NB4 (cell line): ENCODE measurements around the gene TRA2B.
"Not testable (repeated sequence)": the region's sequence is repeated elsewhere in the genome, so short reads cannot be mapped to it uniquely, and the experiment has no call there.

ENCODE experiments used
- MYC ChIP-seq: IDR thresholded peaks from 2 replicates; pipeline ENCODE4 v1.6.1; 2011; ENCODE audit warnings: low read depth, low read length
- POLR2A ChIP-seq: IDR thresholded peaks from 2 replicates; pipeline ENCODE4 v1.6.1; 2011; ENCODE audit warnings: mild to moderate bottlenecking; ENCODE audit not compliant: insufficient read length; ENCODE audit errors: extremely low read depth
- TF ChIP-seq, protein P1 (sequence below): IDR thresholded peaks from one replicate; pipeline ENCODE4 v1.5.1; 2012; ENCODE audit warnings: low read depth, low read length
- TF ChIP-seq, protein P2 (sequence below): IDR thresholded peaks from 2 replicates; pipeline ENCODE4 v1.6.1; 2011; ENCODE audit warnings: low read depth, low read length

DNA sequence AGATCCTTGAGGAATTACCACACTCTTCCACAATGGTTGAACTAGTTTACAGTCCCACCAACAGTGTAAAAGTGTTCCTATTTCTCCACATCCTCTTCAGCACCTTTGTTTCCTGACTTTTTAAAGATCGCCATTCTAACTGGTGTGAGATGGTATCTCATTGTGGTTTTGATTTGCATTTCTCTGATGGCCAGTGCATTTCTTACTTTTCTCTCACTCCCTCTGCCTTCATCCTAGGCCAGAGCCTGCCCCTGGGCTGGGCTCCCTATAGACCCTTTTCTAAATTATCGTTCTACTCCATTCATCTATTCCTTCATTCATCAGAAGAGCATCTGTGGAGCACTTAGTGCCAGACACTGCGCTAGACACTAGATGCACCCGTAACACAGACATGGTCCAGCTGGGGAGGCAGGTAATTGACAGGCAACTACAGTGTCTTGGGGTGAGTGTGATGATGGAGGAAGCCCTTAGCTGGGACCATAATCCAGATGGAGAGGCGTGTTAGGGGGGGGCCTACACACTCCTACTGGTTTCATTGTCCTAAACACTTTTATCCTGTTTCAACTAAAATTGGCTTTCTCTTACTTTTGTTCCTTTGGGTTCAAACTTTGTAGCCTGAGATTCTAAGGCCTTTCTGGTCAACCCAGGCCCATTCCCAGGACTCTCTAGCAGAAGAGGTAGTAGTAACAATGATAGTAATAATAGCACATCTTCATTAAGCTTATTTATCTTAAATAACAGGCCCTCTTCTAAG, 27.3 kb downstream of the TRA2B start:
- TF ChIP-seq, protein P1, sequence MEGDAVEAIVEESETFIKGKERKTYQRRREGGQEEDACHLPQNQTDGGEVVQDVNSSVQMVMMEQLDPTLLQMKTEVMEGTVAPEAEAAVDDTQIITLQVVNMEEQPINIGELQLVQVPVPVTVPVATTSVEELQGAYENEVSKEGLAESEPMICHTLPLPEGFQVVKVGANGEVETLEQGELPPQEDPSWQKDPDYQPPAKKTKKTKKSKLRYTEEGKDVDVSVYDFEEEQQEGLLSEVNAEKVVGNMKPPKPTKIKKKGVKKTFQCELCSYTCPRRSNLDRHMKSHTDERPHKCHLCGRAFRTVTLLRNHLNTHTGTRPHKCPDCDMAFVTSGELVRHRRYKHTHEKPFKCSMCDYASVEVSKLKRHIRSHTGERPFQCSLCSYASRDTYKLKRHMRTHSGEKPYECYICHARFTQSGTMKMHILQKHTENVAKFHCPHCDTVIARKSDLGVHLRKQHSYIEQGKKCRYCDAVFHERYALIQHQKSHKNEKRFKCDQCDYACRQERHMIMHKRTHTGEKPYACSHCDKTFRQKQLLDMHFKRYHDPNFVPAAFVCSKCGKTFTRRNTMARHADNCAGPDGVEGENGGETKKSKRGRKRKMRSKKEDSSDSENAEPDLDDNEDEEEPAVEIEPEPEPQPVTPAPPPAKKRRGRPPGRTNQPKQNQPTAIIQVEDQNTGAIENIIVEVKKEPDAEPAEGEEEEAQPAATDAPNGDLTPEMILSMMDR: not testable (repeated sequence)
- TF ChIP-seq, protein P2, sequence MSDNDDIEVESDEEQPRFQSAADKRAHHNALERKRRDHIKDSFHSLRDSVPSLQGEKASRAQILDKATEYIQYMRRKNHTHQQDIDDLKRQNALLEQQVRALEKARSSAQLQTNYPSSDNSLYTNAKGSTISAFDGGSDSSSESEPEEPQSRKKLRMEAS: not testable (repeated sequence)
- TF ChIP-seq POLR2A, MYC: not testable (repeated sequence)
